ENCODE data around the gene HNRNPA3. TPM values are rescaled to one million over a fixed set of nuclear protein-coding genes. Genes with fewer than 3 reads are reported as not detected.
A peak's percentile ranks its signal among the peaks of the same experiment; 100 is the strongest.

The HNRNPA3 gene
- total and polyA plus RNA-seq, 2 of the 13 experiments (the other 11 are each of a cell fraction or from before 2014, with no cell fraction given), result 73.3 to 97.7 TPM

DNA sequence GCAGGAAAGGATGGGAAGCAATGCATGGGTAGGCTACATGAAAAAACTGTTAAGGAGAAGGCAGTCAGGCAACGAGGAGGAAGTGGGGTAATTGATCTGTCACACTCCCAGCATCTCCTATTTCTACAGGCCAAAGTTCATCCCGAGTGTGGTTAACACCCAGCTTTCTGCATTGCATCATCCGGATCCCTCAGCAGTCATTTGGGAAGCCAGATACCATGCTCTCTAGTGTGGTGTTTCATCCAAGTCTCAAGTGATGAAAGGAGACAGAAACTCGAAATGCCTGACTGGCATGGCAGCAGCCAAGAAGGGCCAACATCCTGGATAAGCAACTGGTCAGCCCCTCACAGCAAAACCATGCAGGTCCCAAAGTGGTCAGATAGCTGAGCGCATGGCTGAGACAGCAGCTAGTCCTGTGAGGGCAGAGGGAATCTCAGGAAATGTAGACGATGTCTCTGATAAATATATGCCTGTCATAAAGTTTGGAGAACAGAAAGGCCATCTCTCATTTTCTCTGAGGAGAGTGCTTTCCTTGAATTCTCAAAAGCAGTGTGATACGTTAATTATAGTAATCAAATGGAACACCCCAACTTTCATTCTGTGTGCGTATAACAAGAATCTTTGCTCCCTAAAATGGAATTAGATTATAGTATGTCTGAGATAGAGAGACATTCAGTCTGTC, 24.8 kb upstream of the HNRNPA3 start (continued):
- peak; percentile 99 for TF ChIP-seq CEBPB (IDR thresholded peaks at IDR 0.05; ENCODE audit: borderline replicate concordance, low read depth, low read length)
- TF ChIP-seq CCAR2 (optimal IDR thresholded peaks at IDR 0.05; ENCODE audit: low read depth, low read length), result no peak
- TF ChIP-seq, protein P1, sequence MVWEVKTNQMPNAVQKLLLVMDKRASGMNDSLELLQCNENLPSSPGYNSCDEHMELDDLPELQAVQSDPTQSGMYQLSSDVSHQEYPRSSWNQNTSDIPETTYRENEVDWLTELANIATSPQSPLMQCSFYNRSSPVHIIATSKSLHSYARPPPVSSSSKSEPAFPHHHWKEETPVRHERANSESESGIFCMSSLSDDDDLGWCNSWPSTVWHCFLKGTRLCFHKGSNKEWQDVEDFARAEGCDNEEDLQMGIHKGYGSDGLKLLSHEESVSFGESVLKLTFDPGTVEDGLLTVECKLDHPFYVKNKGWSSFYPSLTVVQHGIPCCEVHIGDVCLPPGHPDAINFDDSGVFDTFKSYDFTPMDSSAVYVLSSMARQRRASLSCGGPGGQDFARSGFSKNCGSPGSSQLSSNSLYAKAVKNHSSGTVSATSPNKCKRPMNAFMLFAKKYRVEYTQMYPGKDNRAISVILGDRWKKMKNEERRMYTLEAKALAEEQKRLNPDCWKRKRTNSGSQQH (CRISPR knock-in tag; IDR thresholded peaks at IDR 0.05; ENCODE audit: low read depth), result peak; percentile 83; the same call in 1 of the 2 replicates
- TF ChIP-seq ZFX (CRISPR knock-in tag; IDR thresholded peaks at IDR 0.05; ENCODE audit: low read depth), result peak; percentile 43; the same call in 1 of the 2 replicates
- 0 out of 2 replicates have a peak, but pooled peaks have one; percentile 45 for TF ChIP-seq ZNF431 (CRISPR knock-in tag; IDR thresholded peaks at IDR 0.05; ENCODE audit: borderline replicate concordance, low read depth)
- TF ChIP-seq ZNF17 (CRISPR knock-in tag; IDR thresholded peaks at IDR 0.05), result no peak
- TF ChIP-seq, protein P2, sequence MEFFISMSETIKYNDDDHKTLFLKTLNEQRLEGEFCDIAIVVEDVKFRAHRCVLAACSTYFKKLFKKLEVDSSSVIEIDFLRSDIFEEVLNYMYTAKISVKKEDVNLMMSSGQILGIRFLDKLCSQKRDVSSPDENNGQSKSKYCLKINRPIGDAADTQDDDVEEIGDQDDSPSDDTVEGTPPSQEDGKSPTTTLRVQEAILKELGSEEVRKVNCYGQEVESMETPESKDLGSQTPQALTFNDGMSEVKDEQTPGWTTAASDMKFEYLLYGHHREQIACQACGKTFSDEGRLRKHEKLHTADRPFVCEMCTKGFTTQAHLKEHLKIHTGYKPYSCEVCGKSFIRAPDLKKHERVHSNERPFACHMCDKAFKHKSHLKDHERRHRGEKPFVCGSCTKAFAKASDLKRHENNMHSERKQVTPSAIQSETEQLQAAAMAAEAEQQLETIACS (CRISPR knock-in tag; IDR thresholded peaks at IDR 0.05), result no peak
- peak; percentile 95; the same call in 1 of the 2 replicates for TF ChIP-seq KAT7 (CRISPR knock-in tag; IDR thresholded peaks at IDR 0.05; ENCODE audit: borderline replicate concordance)
- no peak for TF ChIP-seq ZNF577 (CRISPR knock-in tag; IDR thresholded peaks at IDR 0.05; ENCODE audit: borderline replicate concordance, low read depth)
- peak; percentile 74 for TF ChIP-seq KMT2B (CRISPR knock-in tag; IDR thresholded peaks at IDR 0.05)
- TF ChIP-seq MLLT10 (CRISPR knock-in tag; IDR thresholded peaks at IDR 0.05), result no peak
- TF ChIP-seq NKX3-1 (CRISPR knock-in tag; IDR thresholded peaks at IDR 0.05), result no peak
- no peak for TF ChIP-seq ZNF382 (CRISPR knock-in tag; IDR thresholded peaks at IDR 0.05; ENCODE audit: borderline replicate concordance)
- no peak for TF ChIP-seq ZNF432 (CRISPR knock-in tag; IDR thresholded peaks at IDR 0.05; ENCODE audit: borderline replicate concordance)
- peak; percentile 96 for TF ChIP-seq REPIN1 (CRISPR knock-in tag; IDR thresholded peaks at IDR 0.05; ENCODE audit: borderline replicate concordance, low read depth)
- TF ChIP-seq, protein P3, sequence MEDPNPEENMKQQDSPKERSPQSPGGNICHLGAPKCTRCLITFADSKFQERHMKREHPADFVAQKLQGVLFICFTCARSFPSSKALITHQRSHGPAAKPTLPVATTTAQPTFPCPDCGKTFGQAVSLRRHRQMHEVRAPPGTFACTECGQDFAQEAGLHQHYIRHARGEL (CRISPR knock-in tag; IDR thresholded peaks at IDR 0.05), result no peak
- peak; percentile 99 for TF ChIP-seq ERF (CRISPR knock-in tag; IDR thresholded peaks at IDR 0.05)
- TF ChIP-seq RXRB (CRISPR knock-in tag; IDR thresholded peaks at IDR 0.05; ENCODE audit: borderline replicate concordance), result peak; percentile 96
- TF ChIP-seq POLR2A (IDR thresholded peaks at IDR 0.05; ENCODE audit: insufficient read depth in 1 of 2, low read depth in 2 of 2, low read length in 2 of 2), result peak; percentile 66 to 71; a peak in 3 of 4 replicates
- no peak; the same call in 1 of the 2 replicates for TF ChIP-seq ZNF136 (CRISPR knock-in tag; IDR thresholded peaks at IDR 0.05; ENCODE audit: low read depth)
- TF ChIP-seq GTF2F1 (IDR thresholded peaks at IDR 0.05; ENCODE audit: low read length), result no peak
- peak; percentile 85 for TF ChIP-seq NCOR1 (IDR thresholded peaks at IDR 0.05; ENCODE audit: borderline replicate concordance, low read length)
- TF ChIP-seq TCF12 (IDR thresholded peaks at IDR 0.05), result no peak
- TF ChIP-seq TCF12 (CRISPR knock-in tag; IDR thresholded peaks at IDR 0.05), result no peak
- TF ChIP-seq, protein P4, sequence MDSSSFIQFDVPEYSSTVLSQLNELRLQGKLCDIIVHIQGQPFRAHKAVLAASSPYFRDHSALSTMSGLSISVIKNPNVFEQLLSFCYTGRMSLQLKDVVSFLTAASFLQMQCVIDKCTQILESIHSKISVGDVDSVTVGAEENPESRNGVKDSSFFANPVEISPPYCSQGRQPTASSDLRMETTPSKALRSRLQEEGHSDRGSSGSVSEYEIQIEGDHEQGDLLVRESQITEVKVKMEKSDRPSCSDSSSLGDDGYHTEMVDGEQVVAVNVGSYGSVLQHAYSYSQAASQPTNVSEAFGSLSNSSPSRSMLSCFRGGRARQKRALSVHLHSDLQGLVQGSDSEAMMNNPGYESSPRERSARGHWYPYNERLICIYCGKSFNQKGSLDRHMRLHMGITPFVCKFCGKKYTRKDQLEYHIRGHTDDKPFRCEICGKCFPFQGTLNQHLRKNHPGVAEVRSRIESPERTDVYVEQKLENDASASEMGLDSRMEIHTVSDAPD (CRISPR knock-in tag; IDR thresholded peaks at IDR 0.05), result peak; percentile 91; the same call in 1 of the 2 replicates
- TF ChIP-seq, protein P5, sequence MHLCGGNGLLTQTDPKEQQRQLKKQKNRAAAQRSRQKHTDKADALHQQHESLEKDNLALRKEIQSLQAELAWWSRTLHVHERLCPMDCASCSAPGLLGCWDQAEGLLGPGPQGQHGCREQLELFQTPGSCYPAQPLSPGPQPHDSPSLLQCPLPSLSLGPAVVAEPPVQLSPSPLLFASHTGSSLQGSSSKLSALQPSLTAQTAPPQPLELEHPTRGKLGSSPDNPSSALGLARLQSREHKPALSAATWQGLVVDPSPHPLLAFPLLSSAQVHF (CRISPR knock-in tag; IDR thresholded peaks at IDR 0.05), result no peak
- TF ChIP-seq ATF1 (CRISPR knock-in tag; IDR thresholded peaks at IDR 0.05), result peak; percentile 40; the same call in 1 of the 2 replicates

Data from HepG2 (cell line).